ENCODE results near the gene FAM163B. TPM values are rescaled to one million over a fixed set of nuclear protein-coding genes. Genes with fewer than 3 reads are reported as not detected.

Gene FAM163B
- total and polyA plus RNA-seq, 2 donors (not counting 1 experiment from before 2014, with no cell fraction given) = not detected

DNA sequence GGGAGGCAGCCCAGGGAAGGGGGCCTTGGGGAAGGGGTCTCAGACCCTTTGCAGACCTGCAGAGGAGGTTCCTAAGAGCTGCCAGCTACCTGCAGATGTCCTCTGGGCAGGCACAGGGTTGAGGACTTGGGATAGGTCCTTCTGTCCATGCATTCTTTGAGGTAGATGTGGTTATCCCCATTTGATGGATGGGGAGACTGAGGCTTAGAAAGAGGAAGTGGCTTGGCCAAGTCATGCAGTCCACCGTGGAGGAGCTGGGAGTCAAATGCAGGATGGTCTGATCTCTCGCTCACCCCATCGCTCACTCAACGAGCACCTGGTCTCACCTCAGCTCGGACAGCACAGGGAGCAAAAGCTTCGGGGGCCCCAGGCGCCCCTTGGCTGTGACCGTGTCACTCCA lies 54.5 kb downstream of the FAM163B start:
- H3K4me3 Mint-ChIP-seq = no peak overlapping the region
- no peak for ATAC-seq (ENCODE audit: low read depth)
- H3K9ac ChIP-seq (ENCODE audit: low read length) = no peak overlapping the region
- no peak overlapping the region for H3K4me3 ChIP-seq (ENCODE audit: control extremely low read depth in 1 of 5, extremely low read depth in 1 of 5, insufficient read depth in 1 of 5, low read depth in 2 of 5, low read length in 4 of 5)
- no peak for TF ChIP-seq EZH2 (IDR thresholded peaks at IDR 0.05; ENCODE audit: borderline replicate concordance, insufficient read depth, low read depth, low read length, poor library complexity, severe bottlenecking)
- TF ChIP-seq, protein P1, sequence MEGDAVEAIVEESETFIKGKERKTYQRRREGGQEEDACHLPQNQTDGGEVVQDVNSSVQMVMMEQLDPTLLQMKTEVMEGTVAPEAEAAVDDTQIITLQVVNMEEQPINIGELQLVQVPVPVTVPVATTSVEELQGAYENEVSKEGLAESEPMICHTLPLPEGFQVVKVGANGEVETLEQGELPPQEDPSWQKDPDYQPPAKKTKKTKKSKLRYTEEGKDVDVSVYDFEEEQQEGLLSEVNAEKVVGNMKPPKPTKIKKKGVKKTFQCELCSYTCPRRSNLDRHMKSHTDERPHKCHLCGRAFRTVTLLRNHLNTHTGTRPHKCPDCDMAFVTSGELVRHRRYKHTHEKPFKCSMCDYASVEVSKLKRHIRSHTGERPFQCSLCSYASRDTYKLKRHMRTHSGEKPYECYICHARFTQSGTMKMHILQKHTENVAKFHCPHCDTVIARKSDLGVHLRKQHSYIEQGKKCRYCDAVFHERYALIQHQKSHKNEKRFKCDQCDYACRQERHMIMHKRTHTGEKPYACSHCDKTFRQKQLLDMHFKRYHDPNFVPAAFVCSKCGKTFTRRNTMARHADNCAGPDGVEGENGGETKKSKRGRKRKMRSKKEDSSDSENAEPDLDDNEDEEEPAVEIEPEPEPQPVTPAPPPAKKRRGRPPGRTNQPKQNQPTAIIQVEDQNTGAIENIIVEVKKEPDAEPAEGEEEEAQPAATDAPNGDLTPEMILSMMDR (IDR thresholded peaks at IDR 0.05) = no peak
- no peaks in the 10 kb centered on the region for H3K9me3 Mint-ChIP-seq (ENCODE audit: insufficient read depth)
- no peak for DNase-seq
- ChIA-PET POLR2A (no interaction called here), CTCF (no interaction called here)
- no peak overlapping the region for H3K4me2 ChIP-seq (replicated peaks; ENCODE audit: low read depth, low read length, poor library complexity, severe bottlenecking)
- H3K27ac ChIP-seq (ENCODE audit: low read length in 2 of 2) = no peak overlapping the region
- no peak overlapping the region for H3K27ac Mint-ChIP-seq
- 69% methylated on average over 3 of the region's 8 CpGs for WGBS (ENCODE audit: insufficient coverage)
- peaks cover 0 to 4% (median 0%) of the 10 kb centered on the region in 3 donors for H3K9me3 ChIP-seq (ENCODE audit: control extremely low read depth in 1 of 3, control insufficient read depth in 2 of 3, insufficient read depth in 1 of 3, low read length in 2 of 3)
- H3K27me3 Mint-ChIP-seq = peaks cover 25% of the 10 kb centered on the region
- no peaks in the 10 kb centered on the region for H4K20me1 ChIP-seq (ENCODE audit: control insufficient read depth, insufficient read depth, low read length, poor library complexity, severe bottlenecking)
- H3K79me2 ChIP-seq (ENCODE audit: control insufficient read depth, insufficient read depth, low read length) = no peaks in the 10 kb centered on the region
- H3K36me3 ChIP-seq (replicated peaks in 1 of 2; ENCODE audit: control extremely low read depth in 1 of 2, control insufficient read depth in 1 of 2, extremely low read depth in 1 of 2, insufficient read depth in 2 of 2, low read length in 1 of 2) = no peaks in the 10 kb centered on the region
- H3K4me1 Mint-ChIP-seq = peaks cover 15% of the 10 kb centered on the region
- peaks cover 13 to 17% of the 10 kb centered on the region in 2 donors for H3K4me1 ChIP-seq (ENCODE audit: control insufficient read depth in 2 of 2, insufficient read depth in 2 of 2, low read length in 2 of 2)
- intact Hi-C loops (cut with micrococcal nuclease) = no loop called here
- H2AFZ ChIP-seq (ENCODE audit: insufficient read depth, low read depth, low read length, poor library complexity, severe bottlenecking) = no peak overlapping the region
- peaks cover 0 to 32% (median 4%) of the 10 kb centered on the region in 4 experiments for H3K27me3 ChIP-seq (replicated peaks in 1 of 4; ENCODE audit: control extremely low read depth in 1 of 4, control insufficient read depth in 3 of 4, insufficient read depth in 4 of 4, low read length in 3 of 4)

DNA sequence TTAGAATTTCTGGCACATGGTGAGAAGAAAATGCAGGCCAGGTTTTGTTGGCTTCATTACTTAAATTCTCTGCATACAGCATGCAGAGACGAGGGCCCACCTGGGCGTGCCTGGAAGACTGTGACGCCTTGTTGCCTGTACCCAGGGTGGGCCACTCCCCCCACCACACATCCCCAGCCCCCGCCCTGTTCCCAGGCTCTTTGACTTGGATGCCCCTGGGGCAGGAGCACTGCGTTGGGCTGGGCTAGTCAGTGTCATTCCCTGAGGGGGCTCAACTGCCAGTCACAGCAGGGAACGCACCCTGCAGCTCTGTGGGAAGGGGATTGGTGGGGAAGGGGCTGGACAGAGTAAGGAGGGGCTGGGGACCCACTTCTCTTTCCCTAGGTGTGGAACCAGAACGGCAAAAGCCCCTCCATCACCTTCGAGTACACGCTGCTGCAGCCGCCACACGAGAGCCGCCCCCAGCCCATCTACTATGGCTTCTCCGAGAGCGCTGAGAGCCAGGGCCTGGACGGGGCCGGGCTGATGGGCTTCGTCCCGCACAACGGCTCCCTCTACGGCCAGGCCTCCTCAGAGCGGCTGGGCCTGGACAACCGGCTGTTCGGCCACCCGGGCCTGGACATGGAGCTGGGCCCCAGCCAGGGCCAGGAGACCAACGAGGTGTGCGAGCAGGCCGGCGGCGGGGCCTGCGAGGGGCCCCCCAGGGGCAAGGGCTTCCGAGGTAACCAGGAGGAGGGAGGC lies 55.0 kb downstream of the FAM163B start:
- H3K27ac ChIP-seq (ENCODE audit: low read length in 2 of 2) = no peak overlapping the region
- peaks cover 0 to 4% (median 0%) of the 10 kb centered on the region in 3 donors for H3K9me3 ChIP-seq (ENCODE audit: control extremely low read depth in 1 of 3, control insufficient read depth in 2 of 3, insufficient read depth in 1 of 3, low read length in 2 of 3)
- no peaks in the 10 kb centered on the region for H3K79me2 ChIP-seq (ENCODE audit: control insufficient read depth, insufficient read depth, low read length)
- Mint-ChIP-seq H3K27me3 (peaks cover 23% of the 10 kb centered on the region), H3K4me3 (no peak overlapping the region), H3K9me3 (ENCODE audit: insufficient read depth) (no peaks in the 10 kb centered on the region), H3K4me1 (peaks cover 15% of the 10 kb centered on the region), H3K27ac (no peak overlapping the region)
- 93% methylated on average over 31 of the region's 31 CpGs for WGBS (ENCODE audit: insufficient coverage)
- H3K36me3 ChIP-seq (replicated peaks in 1 of 2; ENCODE audit: control extremely low read depth in 1 of 2, control insufficient read depth in 1 of 2, extremely low read depth in 1 of 2, insufficient read depth in 2 of 2, low read length in 1 of 2) = no peaks in the 10 kb centered on the region
- H2AFZ ChIP-seq (ENCODE audit: insufficient read depth, low read depth, low read length, poor library complexity, severe bottlenecking) = no peak overlapping the region
- DNase-seq (no peak), ATAC-seq (ENCODE audit: low read depth) (no peak)
- ChIA-PET CTCF (no interaction called here), POLR2A (interaction anchor here (0.6 kb wide), 1 partner anchor 186 kb away, joined by 3 read pairs; no protein-coding TSS in a partner anchor)
- no peak overlapping the region for H3K4me3 ChIP-seq (ENCODE audit: control extremely low read depth in 1 of 5, extremely low read depth in 1 of 5, insufficient read depth in 1 of 5, low read depth in 2 of 5, low read length in 4 of 5)
- peaks cover 13 to 17% of the 10 kb centered on the region in 2 donors for H3K4me1 ChIP-seq (ENCODE audit: control insufficient read depth in 2 of 2, insufficient read depth in 2 of 2, low read length in 2 of 2)
- H3K27me3 ChIP-seq (replicated peaks in 1 of 4; ENCODE audit: control extremely low read depth in 1 of 4, control insufficient read depth in 3 of 4, insufficient read depth in 4 of 4, low read length in 3 of 4) = peaks cover 0 to 36% (median 4%) of the 10 kb centered on the region in 4 experiments
- no peaks in the 10 kb centered on the region for H4K20me1 ChIP-seq (ENCODE audit: control insufficient read depth, insufficient read depth, low read length, poor library complexity, severe bottlenecking)
- no peak for TF ChIP-seq EZH2 (IDR thresholded peaks at IDR 0.05; ENCODE audit: borderline replicate concordance, insufficient read depth, low read depth, low read length, poor library complexity, severe bottlenecking)
- TF ChIP-seq, protein P1 (IDR thresholded peaks at IDR 0.05) = no peak
- intact Hi-C loops (cut with micrococcal nuclease) = no loop called here
- H3K4me2 ChIP-seq (replicated peaks; ENCODE audit: low read depth, low read length, poor library complexity, severe bottlenecking) = no peak overlapping the region
- H3K9ac ChIP-seq (ENCODE audit: low read length) = no peak overlapping the region
